ENCODE results near the gene VPS33B.
"Not testable (repeated sequence)": the region's sequence is repeated elsewhere in the genome, so short reads cannot be mapped to it uniquely, and the experiment has no call there.

The VPS33B gene

DNA sequence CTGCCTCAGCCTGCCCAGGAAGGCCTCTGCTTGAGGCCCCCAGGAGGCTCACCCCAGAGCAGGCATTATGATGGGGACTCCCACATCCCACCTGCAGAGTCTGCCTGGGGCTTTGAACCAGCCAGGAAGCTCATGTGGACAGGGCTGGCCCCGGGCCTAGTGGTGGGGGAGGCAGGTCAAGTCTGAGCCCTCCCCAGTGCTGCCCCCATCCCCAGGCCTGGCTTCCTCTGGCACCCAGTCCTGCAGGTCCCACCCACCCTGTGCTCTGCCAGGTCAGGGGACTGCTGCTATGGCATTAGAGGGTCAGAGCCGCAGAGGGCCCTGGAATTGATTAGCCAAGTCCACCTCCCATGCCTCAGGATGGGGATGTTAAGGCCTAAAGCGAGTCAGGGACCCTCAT is 17.6 kb upstream of the VPS33B start:
- in situ Hi-C loops (cut with MboI; ENCODE audit: low pct_unique_long_range_greater_than_20kb, low sequenced_read_pairs): no loop called here
- no peak for DNase-seq

GRCh38 chr15:91032919-91033803 is 10.8 kb upstream of the VPS33B start:
- in situ Hi-C loops (cut with MboI; ENCODE audit: low pct_unique_long_range_greater_than_20kb, low sequenced_read_pairs): no loop called here
- DNase-seq: peak; percentile 63

- no peak for DNase-seq
- in situ Hi-C loops (cut with MboI; ENCODE audit: low pct_unique_long_range_greater_than_20kb, low sequenced_read_pairs): no loop called here
Observed at GRCh38 chr15:91031796-91032195, 9.4 kb upstream of the VPS33B start.

- no peak for DNase-seq
- in situ Hi-C loops (cut with MboI; ENCODE audit: low pct_unique_long_range_greater_than_20kb, low sequenced_read_pairs): no loop called here
Observed at GRCh38 chr15:91027677-91028076, 5.3 kb upstream of the VPS33B start.

DNA sequence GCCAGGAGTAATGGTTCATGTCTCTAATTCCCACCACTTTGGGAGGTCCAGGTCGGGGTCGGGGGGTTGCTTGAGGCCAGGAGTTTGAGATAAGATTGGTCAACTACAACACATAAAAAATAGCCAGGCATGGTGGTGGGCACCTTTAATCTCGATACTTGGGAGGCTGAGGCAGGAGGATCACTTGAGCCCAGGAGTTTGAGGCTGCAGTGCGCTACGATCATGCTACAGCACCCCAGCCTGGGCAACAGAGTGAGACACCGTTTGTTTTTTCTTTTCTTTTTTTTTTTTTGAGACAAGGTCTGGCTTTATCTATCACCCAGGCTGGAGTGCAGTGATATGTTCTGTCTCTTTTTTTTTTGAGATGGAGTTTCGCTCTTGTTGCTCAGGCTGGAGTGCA is 1.3 kb upstream of the VPS33B start:
- in situ Hi-C loops (cut with MboI; ENCODE audit: low pct_unique_long_range_greater_than_20kb, low sequenced_read_pairs): no loop called here
- no peak for DNase-seq

DNA sequence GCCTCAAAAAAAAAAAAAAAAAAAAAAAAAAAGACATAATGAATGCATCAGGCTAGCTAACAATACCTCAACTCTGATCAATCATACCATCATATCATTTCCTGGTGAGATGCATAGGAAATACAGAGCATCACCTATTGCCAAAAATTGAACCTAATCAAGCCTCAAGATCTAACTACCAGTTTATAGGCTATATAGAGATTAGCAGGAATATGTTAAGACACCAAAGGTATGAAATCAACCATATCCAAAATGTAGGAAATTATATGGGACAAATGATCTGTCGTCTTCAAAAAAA is 387 bp upstream of the VPS33B start:
- no peak for DNase-seq
- in situ Hi-C loops (cut with MboI; ENCODE audit: low pct_unique_long_range_greater_than_20kb, low sequenced_read_pairs): no loop called here

GRCh38 chr15:91021516-91022074 is 799 bp downstream of the VPS33B start:
- in situ Hi-C loops (cut with MboI; ENCODE audit: low pct_unique_long_range_greater_than_20kb, low sequenced_read_pairs): no loop called here
- DNase-seq: no peak

DNA sequence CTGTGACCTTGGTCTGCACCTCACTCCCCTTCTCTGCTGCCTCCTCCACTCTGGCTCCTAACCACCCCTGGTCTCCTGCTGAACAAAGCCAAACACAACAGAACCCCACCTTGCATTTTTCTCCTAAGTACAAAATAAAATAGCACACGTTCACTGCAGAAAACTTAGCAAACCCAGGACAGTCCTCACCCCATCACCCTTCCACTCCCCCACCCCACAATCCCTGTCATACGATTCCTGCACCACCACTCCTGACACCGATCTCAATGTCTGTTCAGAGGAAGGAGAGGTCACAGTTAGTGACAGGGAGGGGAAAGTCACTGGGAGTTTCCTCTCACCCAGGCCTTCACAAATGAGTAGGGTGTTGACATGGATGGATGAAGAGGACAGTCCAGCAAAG is 4.2 kb downstream of the VPS33B start:
- no peak for DNase-seq
- in situ Hi-C loops (cut with MboI; ENCODE audit: low pct_unique_long_range_greater_than_20kb, low sequenced_read_pairs): no loop called here

GRCh38 chr15:91017716-91018115 is 4.7 kb downstream of the VPS33B start:
- no peak for DNase-seq
- in situ Hi-C loops (cut with MboI; ENCODE audit: low pct_unique_long_range_greater_than_20kb, low sequenced_read_pairs): no loop called here

- not testable (repeated sequence) for DNase-seq
Observed at GRCh38 chr15:91013701-91014100, 8.7 kb downstream of the VPS33B start.

GRCh38 chr15:91007266-91007665 is 15.1 kb downstream of the VPS33B start:
- DNase-seq: no peak
- in situ Hi-C loops (cut with MboI; ENCODE audit: low pct_unique_long_range_greater_than_20kb, low sequenced_read_pairs): no loop called here

More at GRCh38 chr15:91013701-91014100, 8.7 kb downstream of the VPS33B start:
- in situ Hi-C loops (cut with MboI; ENCODE audit: low pct_unique_long_range_greater_than_20kb, low sequenced_read_pairs): not testable (repeated sequence)

GRCh38 chr15:91001209-91001608 is 21.2 kb downstream of the VPS33B start:
- no peak for DNase-seq
- in situ Hi-C loops (cut with MboI; ENCODE audit: low pct_unique_long_range_greater_than_20kb, low sequenced_read_pairs): no loop called here

DNA sequence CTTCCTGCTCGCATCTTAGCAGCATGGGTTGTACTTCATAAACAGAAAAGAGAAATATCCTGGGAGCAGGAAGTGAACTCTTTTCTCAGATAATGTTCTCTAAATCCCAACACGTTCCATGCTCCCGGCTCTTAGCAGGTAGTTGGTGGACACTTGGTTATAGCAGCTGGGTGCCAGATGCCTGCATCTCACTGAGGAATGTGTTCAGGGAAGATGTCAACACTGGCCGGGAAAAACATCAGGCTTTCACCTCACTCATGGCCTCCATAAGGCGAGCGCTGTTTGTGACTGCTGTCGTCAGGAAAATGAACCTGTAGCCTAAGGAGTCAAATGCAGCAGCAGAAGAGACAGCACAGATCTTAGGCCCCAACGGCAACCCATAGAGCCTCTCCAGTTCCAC is 23.7 kb downstream of the VPS33B start:
- in situ Hi-C loops (cut with MboI; ENCODE audit: low pct_unique_long_range_greater_than_20kb, low sequenced_read_pairs): no loop called here
- no peak for DNase-seq

DNA sequence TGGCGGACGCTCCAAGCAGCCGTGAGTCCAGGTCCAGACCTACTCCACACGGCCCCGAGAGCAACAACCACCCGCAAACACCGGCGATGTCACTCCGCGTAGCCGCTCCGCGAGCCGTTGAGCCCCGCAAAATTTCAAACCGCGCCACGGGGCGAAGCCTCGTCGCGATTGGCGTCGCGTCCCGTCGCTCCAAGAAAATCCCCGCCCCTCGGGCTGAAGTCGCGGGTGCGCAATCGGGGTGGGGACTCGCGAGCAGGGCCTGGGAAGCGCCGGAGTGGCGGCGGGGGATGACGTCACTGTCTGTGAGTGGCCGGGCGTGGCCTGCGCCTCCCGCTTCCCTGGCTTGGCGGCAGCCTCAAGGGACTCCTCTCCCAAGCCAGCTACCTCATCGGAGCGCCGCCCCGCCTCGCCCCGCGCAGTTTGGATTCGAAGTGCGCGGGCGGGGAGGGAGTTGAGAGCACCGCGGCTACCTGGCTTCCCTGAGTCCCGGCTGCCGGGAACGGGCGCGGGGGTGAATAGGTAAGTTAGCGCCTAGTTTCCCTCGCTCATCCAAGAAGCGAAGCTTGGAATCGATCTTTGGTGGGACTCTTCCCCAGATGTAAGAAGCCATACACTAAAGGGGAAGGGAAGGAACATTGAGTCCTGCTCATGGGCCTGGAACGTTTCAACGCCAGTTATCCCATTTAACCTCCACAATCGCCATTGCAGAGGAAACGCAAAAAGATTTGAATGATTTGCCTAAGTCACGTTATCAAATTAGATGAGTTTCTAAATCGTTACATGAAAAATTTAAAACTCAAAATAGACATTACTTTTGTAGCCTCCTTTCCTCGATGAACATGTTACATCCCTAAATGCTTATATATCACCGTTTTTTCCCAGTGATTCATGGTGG is 27.7 kb downstream of the VPS33B start, which contains the start of gene PRC1:
Gene PRC1, minus strand, starts transcription at position 119 of the 895 bp plus-strand sequence. Its CDS starts 118 bp downstream, at position 1.
- in situ Hi-C loops (cut with MboI; ENCODE audit: low pct_unique_long_range_greater_than_20kb, low sequenced_read_pairs): no loop called here
- peak; percentile 99 for DNase-seq

GRCh38 chr15:90994059-90994416 is 28.4 kb downstream of the VPS33B start:
- DNase-seq: no peak
- in situ Hi-C loops (cut with MboI; ENCODE audit: low pct_unique_long_range_greater_than_20kb, low sequenced_read_pairs): no loop called here

DNA sequence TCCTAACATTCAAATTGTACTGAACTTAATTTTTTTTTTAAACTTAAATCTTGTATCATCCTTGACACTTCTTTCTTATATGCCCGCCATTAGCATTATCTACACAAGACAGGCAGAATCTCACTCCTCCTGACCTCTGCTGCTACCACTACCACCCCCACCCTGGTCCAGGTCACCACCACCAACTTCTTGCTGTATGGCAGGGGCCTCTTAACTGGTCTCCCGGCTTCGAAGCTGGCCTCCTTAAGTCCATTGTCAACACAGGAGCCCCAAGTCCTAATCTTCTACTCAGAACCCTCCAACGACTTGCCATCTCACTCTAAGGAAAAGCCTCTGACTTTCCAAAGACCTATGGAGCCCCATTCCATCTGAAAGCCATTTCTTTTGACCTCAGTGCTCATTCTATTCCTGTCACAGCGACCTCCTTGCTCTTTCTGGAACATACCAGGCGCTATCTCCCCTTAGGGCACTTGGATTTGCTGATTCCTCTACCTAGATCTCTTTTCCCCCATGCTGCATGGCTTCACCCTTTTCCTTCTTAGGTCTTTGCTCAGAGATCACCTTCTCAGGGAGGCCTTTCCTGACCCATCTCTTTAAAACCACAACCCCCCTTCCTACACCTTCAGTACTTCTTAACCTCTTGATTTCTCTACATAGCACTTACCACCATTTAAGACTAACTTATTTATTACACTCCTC is 30.7 kb downstream of the VPS33B start:
- peak; percentile 16 for DNase-seq
- in situ Hi-C loops (cut with MboI; ENCODE audit: low pct_unique_long_range_greater_than_20kb, low sequenced_read_pairs): no loop called here

DNA sequence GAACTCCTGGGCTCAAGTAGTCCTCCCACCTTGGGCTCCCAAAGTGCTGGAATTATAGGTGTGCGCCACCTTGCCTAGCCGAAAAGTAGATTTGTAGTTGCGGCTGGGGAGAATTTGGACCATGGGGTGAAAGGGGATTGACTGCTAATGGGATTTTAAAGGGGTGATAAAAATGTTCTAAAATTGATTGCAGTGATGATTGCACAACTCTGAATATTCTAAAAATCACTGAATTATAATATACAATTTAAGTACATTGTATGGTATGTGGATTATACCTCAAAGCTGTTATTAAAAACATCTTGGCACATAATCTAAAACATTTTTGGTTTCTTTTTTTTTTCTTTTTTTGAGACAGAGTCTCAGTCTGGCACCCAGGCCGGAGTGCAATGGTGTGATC is 31.9 kb downstream of the VPS33B start:
- no peak for DNase-seq
- in situ Hi-C loops (cut with MboI; ENCODE audit: low pct_unique_long_range_greater_than_20kb, low sequenced_read_pairs): no loop called here

DNA sequence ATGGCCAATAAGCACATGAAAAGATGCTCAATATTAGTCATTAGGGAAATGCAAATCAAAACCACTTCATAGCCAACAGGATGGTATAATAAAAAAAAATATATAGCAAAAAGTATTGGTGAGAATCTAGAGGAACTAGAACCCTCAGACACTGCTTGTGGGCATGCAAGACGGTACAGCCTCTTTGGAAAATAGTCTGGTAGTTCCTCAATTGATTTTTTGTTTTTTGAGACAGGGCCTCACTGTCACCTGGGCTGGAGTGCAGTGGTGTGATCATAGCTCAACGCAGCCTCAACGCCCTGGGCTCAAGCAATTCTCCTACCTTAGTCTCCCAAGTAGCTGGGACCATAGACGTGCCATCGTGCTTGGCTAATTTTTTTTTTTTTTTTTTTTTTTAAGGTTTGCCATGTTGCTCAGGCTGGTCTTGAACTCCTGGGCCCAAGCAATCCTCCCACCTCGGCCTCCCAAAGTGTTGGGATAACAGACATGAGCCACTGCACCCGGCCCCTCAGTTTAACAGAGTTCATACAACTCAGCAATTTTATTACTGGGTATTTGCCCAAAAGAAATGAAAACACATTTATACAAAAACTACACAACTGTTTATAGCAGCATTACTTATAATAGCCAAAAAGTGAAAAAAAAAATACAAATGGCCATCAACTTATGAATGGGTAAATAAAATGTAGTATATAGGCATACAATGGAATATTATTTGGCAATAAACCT is 33.2 kb downstream of the VPS33B start:
- in situ Hi-C loops (cut with MboI; ENCODE audit: low pct_unique_long_range_greater_than_20kb, low sequenced_read_pairs): no loop called here
- peak; percentile 61 for DNase-seq

GRCh38 chr15:90988296-90988695 is 34.1 kb downstream of the VPS33B start:
- in situ Hi-C loops (cut with MboI; ENCODE audit: low pct_unique_long_range_greater_than_20kb, low sequenced_read_pairs): no loop called here
- peak; percentile 50 for DNase-seq
